Measurements from ENCODE around the gene GLTPD2.

GLTPD2 gene

DNA sequence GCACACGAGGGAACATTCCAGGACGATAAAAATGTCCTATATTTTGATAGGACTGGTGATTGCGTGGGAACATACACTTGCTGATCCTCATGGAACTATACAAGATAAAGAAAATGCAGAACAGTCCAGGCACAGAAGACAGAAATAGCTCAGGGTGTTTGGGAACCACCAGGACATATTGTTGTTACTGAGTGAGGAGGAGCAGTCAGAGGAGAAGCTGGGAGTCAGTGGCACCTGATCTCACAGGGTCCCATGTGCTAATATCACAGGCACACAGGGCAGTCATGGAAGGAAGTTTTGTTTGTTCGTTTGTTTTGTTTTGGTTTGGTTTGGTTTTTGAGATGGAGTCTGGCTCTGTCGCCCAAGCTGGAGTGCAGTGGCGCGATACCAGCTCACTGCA is 23.9 kb downstream of the GLTPD2 start:
- TF ChIP-seq, protein P1, sequence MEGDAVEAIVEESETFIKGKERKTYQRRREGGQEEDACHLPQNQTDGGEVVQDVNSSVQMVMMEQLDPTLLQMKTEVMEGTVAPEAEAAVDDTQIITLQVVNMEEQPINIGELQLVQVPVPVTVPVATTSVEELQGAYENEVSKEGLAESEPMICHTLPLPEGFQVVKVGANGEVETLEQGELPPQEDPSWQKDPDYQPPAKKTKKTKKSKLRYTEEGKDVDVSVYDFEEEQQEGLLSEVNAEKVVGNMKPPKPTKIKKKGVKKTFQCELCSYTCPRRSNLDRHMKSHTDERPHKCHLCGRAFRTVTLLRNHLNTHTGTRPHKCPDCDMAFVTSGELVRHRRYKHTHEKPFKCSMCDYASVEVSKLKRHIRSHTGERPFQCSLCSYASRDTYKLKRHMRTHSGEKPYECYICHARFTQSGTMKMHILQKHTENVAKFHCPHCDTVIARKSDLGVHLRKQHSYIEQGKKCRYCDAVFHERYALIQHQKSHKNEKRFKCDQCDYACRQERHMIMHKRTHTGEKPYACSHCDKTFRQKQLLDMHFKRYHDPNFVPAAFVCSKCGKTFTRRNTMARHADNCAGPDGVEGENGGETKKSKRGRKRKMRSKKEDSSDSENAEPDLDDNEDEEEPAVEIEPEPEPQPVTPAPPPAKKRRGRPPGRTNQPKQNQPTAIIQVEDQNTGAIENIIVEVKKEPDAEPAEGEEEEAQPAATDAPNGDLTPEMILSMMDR (IDR thresholded peaks at IDR 0.05; ENCODE audit: control insufficient read depth, extremely low read depth, insufficient read depth), result no peak
- no peak overlapping the region for H3K4me3 ChIP-seq (ENCODE audit: low read depth, low read length)
- DNase-seq (ENCODE audit: low read depth), result no peak

DNA sequence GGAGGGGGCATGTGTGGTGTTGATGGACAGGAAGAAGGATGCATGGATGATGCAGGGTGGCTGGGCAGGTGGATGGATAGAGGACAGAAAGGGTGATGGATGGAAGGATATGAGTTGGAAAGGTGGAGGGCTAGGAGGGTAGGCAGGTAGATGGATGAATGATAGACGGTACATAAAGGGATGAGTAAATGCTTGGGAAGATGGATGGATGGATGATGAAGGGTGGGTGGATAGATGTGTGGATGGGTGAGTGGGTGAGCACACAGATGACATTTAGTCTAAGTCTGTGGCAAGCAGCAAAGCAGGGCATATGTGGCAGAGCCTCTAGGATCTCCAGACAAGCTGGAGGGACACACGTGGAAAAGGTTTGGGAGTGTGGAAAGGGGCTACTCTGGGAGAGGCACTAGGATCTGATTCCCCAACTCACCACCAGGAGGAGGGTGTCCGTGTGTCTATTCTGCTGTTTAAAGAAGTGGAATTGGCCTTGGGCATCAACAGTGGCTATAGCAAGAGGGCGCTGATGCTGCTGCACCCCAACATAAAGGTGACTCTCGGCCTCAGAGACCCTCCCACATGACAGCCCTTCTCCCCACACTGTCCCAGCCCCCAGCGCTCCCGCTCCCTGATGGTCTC is 26.4 kb downstream of the GLTPD2 start:
- DNase-seq (ENCODE audit: low read depth), result no peak
- TF ChIP-seq, protein P1 (IDR thresholded peaks at IDR 0.05; ENCODE audit: control insufficient read depth, extremely low read depth, insufficient read depth), result no peak
- H3K4me3 ChIP-seq (ENCODE audit: low read depth, low read length), result no peak overlapping the region

DNA sequence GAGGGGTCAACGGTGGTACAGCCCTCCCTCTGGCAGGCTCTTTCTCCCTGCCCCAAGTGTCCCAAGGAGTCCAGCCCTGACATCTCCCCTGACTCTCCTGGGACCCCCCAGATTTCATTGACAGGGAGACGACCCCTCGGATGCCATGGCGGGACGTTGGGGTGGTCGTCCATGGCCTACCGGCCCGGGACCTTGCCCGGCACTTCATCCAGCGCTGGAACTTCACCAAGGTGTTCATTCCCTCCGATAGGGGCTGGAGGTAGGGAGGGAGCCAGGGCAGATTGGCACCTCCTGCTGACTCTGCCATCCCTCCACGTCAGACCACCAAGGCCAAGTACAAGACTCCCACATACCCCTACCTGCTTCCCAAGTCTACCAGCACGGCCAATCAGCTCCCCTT is 28.1 kb downstream of the GLTPD2 start:
- TF ChIP-seq, protein P1 (IDR thresholded peaks at IDR 0.05; ENCODE audit: control insufficient read depth, extremely low read depth, insufficient read depth), result no peak
- DNase-seq (ENCODE audit: low read depth), result no peak

DNA sequence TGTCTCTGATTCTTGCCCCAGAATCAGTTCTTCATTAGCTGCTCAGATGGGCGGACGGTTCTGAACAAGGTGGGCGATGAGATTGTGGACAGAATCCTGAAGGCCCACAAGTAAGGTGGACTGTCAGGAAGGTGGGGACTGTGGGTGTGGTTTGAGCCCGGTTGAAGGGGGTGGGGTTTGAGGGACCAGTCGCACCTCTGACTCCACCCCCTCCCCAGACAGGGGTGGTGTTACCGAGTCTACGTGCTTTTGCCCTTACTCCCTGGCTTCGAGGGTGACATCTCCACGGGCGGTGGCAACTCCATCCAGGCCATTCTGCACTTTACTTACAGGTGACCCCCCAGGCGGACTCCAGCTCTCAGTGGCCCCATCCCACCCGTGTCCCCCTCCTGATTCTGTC is 29.5 kb downstream of the GLTPD2 start:
- TF ChIP-seq, protein P1 (IDR thresholded peaks at IDR 0.05; ENCODE audit: control insufficient read depth, extremely low read depth, insufficient read depth), result no peak
- no peak overlapping the region for H3K4me3 ChIP-seq (ENCODE audit: low read depth, low read length)
- DNase-seq (ENCODE audit: low read depth), result no peak

More for the DNA sequence above, 28.1 kb downstream of the GLTPD2 start:
- no peak overlapping the region for H3K4me3 ChIP-seq (ENCODE audit: low read depth, low read length)

DNA sequence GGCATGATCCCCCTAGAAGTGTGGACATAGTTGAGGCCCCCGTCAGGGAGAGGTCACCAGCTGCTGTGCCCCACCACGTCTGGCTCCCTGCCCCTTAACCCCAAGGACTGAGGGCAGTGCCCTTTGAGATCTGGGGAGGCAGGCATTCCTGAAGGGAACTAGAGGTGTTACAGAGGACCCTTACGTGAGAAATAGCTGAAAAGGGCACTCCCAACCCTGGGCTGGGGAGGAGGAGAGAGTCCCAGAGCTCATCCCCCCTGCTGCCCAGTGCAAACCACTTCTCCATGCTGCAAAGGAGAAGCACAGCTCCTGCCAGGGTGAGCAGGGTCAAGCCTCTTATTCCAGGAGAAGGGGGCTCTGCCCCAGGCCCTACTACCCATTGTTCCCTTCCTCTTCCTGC is 34.1 kb downstream of the GLTPD2 start:
- no peak overlapping the region for H3K4me3 ChIP-seq (ENCODE audit: low read depth, low read length)
- TF ChIP-seq, protein P1 (IDR thresholded peaks at IDR 0.05; ENCODE audit: control insufficient read depth, extremely low read depth, insufficient read depth), result no peak
- no peak for DNase-seq (ENCODE audit: low read depth)

DNA sequence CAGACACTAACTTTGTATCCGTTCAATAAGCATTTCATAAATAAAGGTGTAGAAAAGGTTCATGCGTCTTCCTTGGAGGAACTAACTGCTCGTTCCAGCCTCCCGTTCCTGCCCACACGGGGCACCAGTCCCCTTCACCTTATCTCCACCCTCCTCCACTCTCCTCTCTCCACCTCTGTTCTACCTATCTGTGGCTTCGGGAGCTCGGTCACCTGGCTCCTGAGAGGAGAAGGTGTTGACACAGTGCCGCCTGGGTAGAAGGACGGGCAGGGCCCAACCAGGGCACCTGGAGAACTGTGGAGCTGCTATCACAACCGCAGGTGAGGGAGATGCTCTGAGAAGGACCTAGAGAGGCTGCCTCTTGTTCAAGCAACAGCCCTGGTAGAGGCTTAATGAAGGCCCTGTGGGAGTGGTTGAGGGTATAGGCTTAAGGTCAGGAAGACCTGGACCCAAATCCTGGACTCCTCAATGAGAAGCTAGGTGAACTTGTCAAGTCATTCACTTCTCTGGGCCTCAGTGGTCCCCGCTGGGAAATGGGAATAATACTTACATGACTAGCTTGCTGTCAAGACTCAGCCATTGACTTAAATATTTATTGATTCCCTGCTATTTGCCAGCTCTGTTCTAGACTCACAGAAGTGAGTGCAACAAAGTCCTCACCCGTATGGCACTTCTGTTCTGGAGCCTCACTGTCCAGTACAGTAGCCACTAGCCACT is 34.8 kb downstream of the GLTPD2 start:
- TF ChIP-seq, protein P1 (IDR thresholded peaks at IDR 0.05; ENCODE audit: control insufficient read depth, extremely low read depth, insufficient read depth), result no peak
- no peak overlapping the region for H3K4me3 ChIP-seq (ENCODE audit: low read depth, low read length)
- no peak for DNase-seq (ENCODE audit: low read depth)

Data from LNCaP clone FGC (cell line).